ENCODE data around the gene LNX1. TPM values are rescaled to one million over a fixed set of nuclear protein-coding genes. Genes with fewer than 3 reads are reported as not detected.

Gene LNX1
- total and polyA plus RNA-seq, 2 of the 13 experiments (the other 11 are each of a cell fraction or from before 2014, with no cell fraction given) = 0.49 TPM

GRCh38 chr4:53592122-53592521 is 836 bp upstream of the LNX1 start:
- ChIA-PET CTCF (ENCODE audit: low intra/inter-chr PET ratio, low total read pairs) (no interaction called here), POLR2A (no interaction called here)
- no peaks in the 10 kb centered on the region for H3K9me3 ChIP-seq (ENCODE audit: low read length)
- H3K4me2 ChIP-seq (ENCODE audit: low read depth, low read length) = no peak overlapping the region
- DNase-seq (ENCODE audit: low spot score) = no peak
- intact Hi-C loops (cut with micrococcal nuclease; ENCODE audit: unreplicated experiment) (no loop called here), in situ Hi-C loops (cut with HindIII; ENCODE audit: extremely low pct_ligation_motif_present, low pct_unique_long_range_greater_than_20kb) (no loop called here)
- 72% methylated on average over 8 of the region's 8 CpGs for WGBS (ENCODE audit: low lambda C conversion rate)
- no peak overlapping the region for H3K9ac ChIP-seq (ENCODE audit: insufficient read depth, low read depth, low read length)
- no peaks in the 10 kb centered on the region for H3K36me3 ChIP-seq (replicated peaks in 1 of 2; ENCODE audit: control insufficient read depth in 1 of 2, insufficient read depth in 2 of 2, low read length in 2 of 2)
- BruUV-seq (replicated peaks) = no TSS peak
- ATAC-seq = no peak
- TF ChIP-seq CCAR2 (optimal IDR thresholded peaks at IDR 0.05; ENCODE audit: low read depth, low read length) = no peak
- TF ChIP-seq ELF1 (CRISPR knock-in tag; IDR thresholded peaks at IDR 0.05) = no peak
- TF ChIP-seq ATF7 (IDR thresholded peaks at IDR 0.05) = no peak
- TF ChIP-seq ATF7 (CRISPR knock-in tag; IDR thresholded peaks at IDR 0.05) = no peak
- no peak for TF ChIP-seq YY1 (IDR thresholded peaks at IDR 0.05; ENCODE audit: insufficient read depth, insufficient replicate concordance, low read depth, low read length)
- TF ChIP-seq MAFF (IDR thresholded peaks at IDR 0.05; ENCODE audit: low read depth, low read length) = no peak
- no peak for TF ChIP-seq ZNF546 (CRISPR knock-in tag; conservative IDR thresholded peaks at IDR 0.05)
- TF ChIP-seq BORCS8-MEF2B (CRISPR knock-in tag; IDR thresholded peaks at IDR 0.05) = no peak
- no peak for TF ChIP-seq SMARCC2 (IDR thresholded peaks at IDR 0.05)
- TF ChIP-seq CERS6 (CRISPR knock-in tag; IDR thresholded peaks at IDR 0.05) = no peak
- TF ChIP-seq, protein P1, sequence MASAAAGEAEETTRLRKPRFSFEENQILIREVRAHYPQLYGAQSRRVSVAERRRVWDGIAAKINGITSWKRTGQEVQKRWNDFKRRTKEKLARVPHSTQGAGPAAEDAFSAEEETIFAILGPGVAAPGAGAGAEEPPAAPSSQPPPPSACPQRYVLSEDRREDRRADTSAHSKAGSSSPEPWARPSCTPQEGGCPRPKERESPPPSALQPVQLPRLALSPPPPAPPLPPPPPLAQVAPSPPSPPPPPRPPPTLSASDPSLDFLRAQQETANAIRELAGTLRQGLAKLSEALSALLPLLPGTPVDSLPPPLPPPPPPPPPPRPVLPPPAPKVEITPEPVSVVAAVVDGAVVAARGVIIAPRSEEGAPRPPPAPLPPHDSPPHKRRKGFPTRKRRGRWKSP (CRISPR knock-in tag; IDR thresholded peaks at IDR 0.05) = no peak
- no peak overlapping the region for H3K4me3 ChIP-seq (replicated peaks in 1 of 3; ENCODE audit: insufficient read depth in 1 of 3, low read depth in 2 of 3, low read length in 3 of 3)
- H3K4me1 ChIP-seq (ENCODE audit: insufficient read depth, low read length) = peaks cover 59% of the 10 kb centered on the region
- no peak for FAIRE-seq
- no peaks in the 10 kb centered on the region for H4K20me1 ChIP-seq (ENCODE audit: insufficient read depth, low read length)
- no peak overlapping the region for H3K27ac ChIP-seq (ENCODE audit: extremely low read length, insufficient read depth, low read length)
- H3K27me3 ChIP-seq (ENCODE audit: control insufficient read depth in 1 of 2, insufficient read depth in 2 of 2, low read length in 2 of 2) = no peaks in the 10 kb centered on the region
- H2AFZ ChIP-seq (ENCODE audit: low read length) = no peak overlapping the region
- H3K79me2 ChIP-seq (ENCODE audit: insufficient read depth, low read length) = no peaks in the 10 kb centered on the region

All from HepG2 (cell line).